ENCODE data around the gene CAMK2N2.

The CAMK2N2 gene

DNA sequence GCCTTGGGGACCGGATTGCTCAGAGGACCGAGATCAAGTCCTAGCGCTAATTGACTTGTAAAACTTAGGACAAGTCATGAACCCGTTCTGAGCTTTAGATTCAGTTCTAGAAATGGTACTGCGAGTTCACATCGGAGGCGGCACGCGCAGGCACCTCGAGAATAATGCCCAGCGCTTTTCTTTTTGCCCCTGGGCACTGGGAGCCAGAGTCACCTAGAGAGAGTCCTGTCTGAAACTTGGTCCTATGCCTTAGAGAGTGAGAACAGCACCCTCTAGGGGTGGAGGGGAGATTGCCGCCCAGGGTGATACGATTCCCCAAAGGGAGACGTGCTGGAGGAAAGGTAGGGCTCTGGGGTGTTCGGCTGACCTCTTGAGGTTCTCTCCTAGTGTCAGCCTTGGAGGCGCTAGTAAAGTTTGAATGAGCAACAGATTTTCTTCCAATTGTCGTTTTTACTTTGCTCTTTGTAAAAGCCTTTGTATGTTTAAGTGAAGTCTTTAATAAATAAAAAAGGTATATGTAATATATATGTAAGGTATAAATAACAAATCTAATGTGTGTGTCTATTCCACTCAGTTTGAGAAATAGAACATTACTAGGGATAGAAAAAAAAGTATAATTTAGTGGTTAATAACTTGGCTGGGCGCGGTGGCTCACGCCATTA lies 11.1 kb downstream of the CAMK2N2 start:
- TF ChIP-seq, protein P1, sequence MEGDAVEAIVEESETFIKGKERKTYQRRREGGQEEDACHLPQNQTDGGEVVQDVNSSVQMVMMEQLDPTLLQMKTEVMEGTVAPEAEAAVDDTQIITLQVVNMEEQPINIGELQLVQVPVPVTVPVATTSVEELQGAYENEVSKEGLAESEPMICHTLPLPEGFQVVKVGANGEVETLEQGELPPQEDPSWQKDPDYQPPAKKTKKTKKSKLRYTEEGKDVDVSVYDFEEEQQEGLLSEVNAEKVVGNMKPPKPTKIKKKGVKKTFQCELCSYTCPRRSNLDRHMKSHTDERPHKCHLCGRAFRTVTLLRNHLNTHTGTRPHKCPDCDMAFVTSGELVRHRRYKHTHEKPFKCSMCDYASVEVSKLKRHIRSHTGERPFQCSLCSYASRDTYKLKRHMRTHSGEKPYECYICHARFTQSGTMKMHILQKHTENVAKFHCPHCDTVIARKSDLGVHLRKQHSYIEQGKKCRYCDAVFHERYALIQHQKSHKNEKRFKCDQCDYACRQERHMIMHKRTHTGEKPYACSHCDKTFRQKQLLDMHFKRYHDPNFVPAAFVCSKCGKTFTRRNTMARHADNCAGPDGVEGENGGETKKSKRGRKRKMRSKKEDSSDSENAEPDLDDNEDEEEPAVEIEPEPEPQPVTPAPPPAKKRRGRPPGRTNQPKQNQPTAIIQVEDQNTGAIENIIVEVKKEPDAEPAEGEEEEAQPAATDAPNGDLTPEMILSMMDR (IDR thresholded peaks at IDR 0.05; ENCODE audit: insufficient read depth, low read length, poor library complexity, severe bottlenecking), result peak; percentile 95
- DNase-seq (ENCODE audit: extremely low read depth, insufficient read length), result peak; percentile 78
- peak overlapping the region; percentile 99 for H3K4me3 ChIP-seq (replicated peaks; ENCODE audit: low read depth, low read length)

DNA sequence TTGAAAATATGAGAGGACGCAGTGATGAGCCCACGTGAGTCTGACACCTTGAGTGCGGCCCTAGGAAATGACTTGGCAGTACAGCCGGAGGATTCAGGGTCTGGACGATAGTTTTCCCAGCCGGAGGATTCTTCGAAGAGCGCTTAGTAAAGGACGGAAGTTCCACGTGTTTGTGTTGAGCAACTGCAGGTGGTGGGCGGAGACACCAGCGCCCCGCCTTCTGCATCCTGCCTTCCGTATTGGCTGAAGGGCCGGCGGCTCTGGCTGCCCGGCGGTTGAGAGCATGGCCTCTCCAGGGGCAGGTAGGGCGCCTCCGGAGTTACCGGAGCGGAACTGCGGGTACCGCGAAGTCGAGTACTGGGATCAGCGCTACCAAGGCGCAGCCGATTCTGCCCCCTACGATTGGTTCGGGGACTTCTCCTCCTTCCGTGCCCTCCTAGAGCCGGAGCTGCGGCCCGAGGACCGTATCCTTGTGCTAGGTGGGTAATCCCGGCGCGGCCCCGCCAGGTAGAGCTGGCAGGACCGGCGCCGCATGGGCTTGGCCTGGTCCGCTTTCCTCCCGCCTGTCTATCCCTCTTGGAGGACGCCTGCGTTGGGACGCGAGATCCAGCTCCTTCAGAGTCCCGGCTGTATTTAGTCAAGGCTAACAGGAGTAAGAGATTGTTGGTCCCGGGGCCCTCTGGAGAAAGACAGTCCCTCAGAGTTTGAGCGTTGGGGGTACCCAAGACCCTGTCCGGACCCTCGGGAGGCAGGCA lies 11.8 kb downstream of the CAMK2N2 start, which contains the start of gene EEF1AKMT4:
EEF1AKMT4 (plus strand) TSS at position 261 of the 755 bp plus-strand sequence; CDS start at position 284, 23 bp downstream.
- Histone ChIP-seq H3K27me3 (replicated peaks; ENCODE audit: control insufficient read depth, insufficient read depth, low read length) (no peaks in the 10 kb centered on the region), H3K4me3 (replicated peaks; ENCODE audit: low read depth, low read length) (peak within 1 kb of the TSS; percentile 99), H3K36me3 (ENCODE audit: control insufficient read depth, insufficient read depth, low read length) (peaks cover 8% of the 10 kb centered on the region)
- DNase-seq (ENCODE audit: extremely low read depth, insufficient read length), result peak; percentile 94
- TF ChIP-seq, protein P1 (IDR thresholded peaks at IDR 0.05; ENCODE audit: insufficient read depth, low read length, poor library complexity, severe bottlenecking), result peak; percentile 31

More for the DNA sequence above, 11.1 kb downstream of the CAMK2N2 start:
- Histone ChIP-seq H3K36me3 (ENCODE audit: control insufficient read depth, insufficient read depth, low read length) (peaks cover 1% of the 10 kb centered on the region; the same call in 1 of the 2 replicates), H3K27me3 (replicated peaks; ENCODE audit: control insufficient read depth, insufficient read depth, low read length) (no peaks in the 10 kb centered on the region)

DNA sequence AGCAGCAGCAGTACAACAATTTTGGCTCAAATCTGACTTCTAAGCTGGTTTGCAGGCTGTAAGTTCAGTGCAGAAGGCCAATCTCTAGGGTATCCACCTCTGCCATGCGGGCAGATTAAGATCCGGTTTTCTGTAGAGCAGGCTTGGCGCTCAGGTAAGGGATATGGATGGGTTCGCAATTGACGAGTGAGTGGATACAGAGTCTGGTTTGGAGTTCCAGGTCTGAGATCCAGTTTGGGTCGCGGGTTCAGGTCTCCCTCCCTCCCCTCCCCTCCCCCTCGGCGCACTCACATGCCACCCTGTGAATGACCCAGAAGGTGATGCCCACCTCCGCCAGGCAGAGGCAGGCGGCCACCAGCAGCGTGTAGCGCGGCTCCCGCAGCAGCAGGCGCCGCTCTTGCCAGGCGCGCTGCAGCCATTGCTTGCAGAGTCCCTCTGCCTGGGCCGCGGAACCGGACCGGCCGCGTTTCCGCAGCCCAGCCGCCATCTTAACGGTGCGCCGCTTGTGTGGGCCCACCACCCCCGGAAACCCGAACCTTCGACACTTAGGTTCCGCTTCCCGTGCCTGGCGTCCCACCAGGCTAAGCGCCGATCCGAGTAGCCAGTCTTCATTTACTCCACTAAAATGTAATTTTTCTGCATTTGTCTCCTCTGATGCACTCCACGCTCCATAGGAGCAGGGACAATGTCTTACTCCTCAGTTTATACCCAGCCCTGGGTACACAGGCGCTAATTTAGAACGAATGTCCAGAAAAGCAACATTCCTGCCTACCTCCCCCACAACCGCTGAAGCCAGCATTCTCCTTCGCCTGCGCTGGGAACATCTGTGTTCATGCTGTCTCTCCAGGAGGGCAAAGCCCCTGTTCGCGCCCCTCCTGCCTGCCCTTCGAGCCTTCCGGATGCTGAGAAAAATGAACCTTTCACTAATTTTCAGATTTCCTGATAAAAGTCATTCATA lies 12.6 kb downstream of the CAMK2N2 start, which contains the start of gene ALG3:
ALG3 (minus strand) TSS at position 509 of the 958 bp plus-strand sequence; CDS start at position 487, 22 bp downstream.
- H3K36me3 ChIP-seq (ENCODE audit: control insufficient read depth, insufficient read depth, low read length), result peaks cover 13% of the 10 kb centered on the region
- peak; percentile 90 for DNase-seq (ENCODE audit: extremely low read depth, insufficient read length)
- peak within 1 kb of the TSS; percentile 99 for H3K4me3 ChIP-seq (replicated peaks; ENCODE audit: low read depth, low read length)

GRCh38 chr3:184242297-184242685 lies 19.1 kb downstream of the CAMK2N2 start:
- Histone ChIP-seq H3K27me3 (replicated peaks; ENCODE audit: control insufficient read depth, insufficient read depth, low read length) (no peaks in the 10 kb centered on the region), H3K36me3 (ENCODE audit: control insufficient read depth, insufficient read depth, low read length) (peaks cover 27% of the 10 kb centered on the region), H3K4me3 (replicated peaks; ENCODE audit: low read depth, low read length) (no peak overlapping the region)
- TF ChIP-seq, protein P1 (IDR thresholded peaks at IDR 0.05; ENCODE audit: insufficient read depth, low read length, poor library complexity, severe bottlenecking), result no peak
- no peak for DNase-seq (ENCODE audit: extremely low read depth, insufficient read length)

More for the DNA sequence above, 12.6 kb downstream of the CAMK2N2 start, which contains the start of gene ALG3:
- TF ChIP-seq, protein P1 (IDR thresholded peaks at IDR 0.05; ENCODE audit: insufficient read depth, low read length, poor library complexity, severe bottlenecking), result no peak
- H3K27me3 ChIP-seq (replicated peaks; ENCODE audit: control insufficient read depth, insufficient read depth, low read length), result no peaks in the 10 kb centered on the region
